MCF 10A (cell line): ENCODE results near the gene URM1. TPM values are rescaled to one million over a fixed set of nuclear protein-coding genes. Genes with fewer than 3 reads are reported as not detected.

ENCODE experiments used
- BruUV-seq: library from RNA; stranded (reverse); fragments of 400-500 nt; replicated peaks from 2 replicates; lab custom pipeline; 2021; lab: Mats Ljungman, UMichigan
- CTCF ChIA-PET: fragments of 300-600 bp; sonication (Branson Sonifier 250); formaldehyde crosslinking; extraction: SDS; loops from one replicate; lab custom pipeline; 2021; ENCODE audit warnings: antibody characterized with exemption, inconsistent platforms; lab: Yijun Ruan, JAX
- POLR2A ChIA-PET: fragments of 300-600, 350-650 bp; sonication (Branson Sonifier 250); formaldehyde crosslinking; extraction: SDS; loops from one replicate; lab custom pipeline; 2020; ENCODE audit warnings: antibody characterized with exemption, inconsistent platforms; lab: Yijun Ruan, JAX
- DNase-seq: peaks from one replicate; pipeline ENCODE4 v3.0.0-alpha.2; 2018; ENCODE audit not compliant: unreplicated experiment
- H3K27ac Mint-ChIP-seq: one replicate; pipeline ENCODE4 v1.8.0; 2022; ENCODE audit warnings: mild to moderate bottlenecking, low read depth, mixed read lengths; ENCODE audit not compliant: unreplicated experiment
- H3K27me3 Mint-ChIP-seq: one replicate; pipeline ENCODE4 v1.8.0; 2022; ENCODE audit warnings: mixed read lengths; ENCODE audit not compliant: insufficient read depth, unreplicated experiment
- H3K36me3 Mint-ChIP-seq: one replicate; pipeline ENCODE4 v1.8.0; 2022; ENCODE audit warnings: mild to moderate bottlenecking, moderate library complexity, mixed read lengths; ENCODE audit not compliant: insufficient read depth, unreplicated experiment
- H3K4me1 Mint-ChIP-seq: one replicate; pipeline ENCODE4 v1.8.0; 2022; ENCODE audit warnings: mixed read lengths; ENCODE audit not compliant: insufficient read depth, unreplicated experiment
- H3K4me3 Mint-ChIP-seq: one replicate; pipeline ENCODE4 v1.8.0; 2022; ENCODE audit warnings: mild to moderate bottlenecking, moderate library complexity, mixed read lengths; ENCODE audit not compliant: unreplicated experiment
- H3K9me3 Mint-ChIP-seq: one replicate; pipeline ENCODE4 v1.8.0; 2022; ENCODE audit warnings: mixed read lengths; ENCODE audit not compliant: unreplicated experiment
- intact Hi-C: fragments of 100-400 bp; cut with micrococcal nuclease; formaldehyde crosslinking; loops from 2 replicates; pipeline ENCODE4 v1.14.1; 2022
- total RNA-seq: library from RNA; stranded (reverse); gene quantifications from 2 replicates; pipeline ENCODE4 v1.2.3, GENCODE V29; 2022
- TF ChIP-seq, protein P1 (sequence below): fragments of 200-600 bp; IDR thresholded peaks from one replicate; pipeline ENCODE4 v1.8.0; 2022; ENCODE audit warnings: antibody characterized with exemption, mild to moderate bottlenecking; ENCODE audit not compliant: unreplicated experiment

URM1 gene
- total RNA-seq, 1 experiment from 2014 or later: 56.8 TPM

DNA sequence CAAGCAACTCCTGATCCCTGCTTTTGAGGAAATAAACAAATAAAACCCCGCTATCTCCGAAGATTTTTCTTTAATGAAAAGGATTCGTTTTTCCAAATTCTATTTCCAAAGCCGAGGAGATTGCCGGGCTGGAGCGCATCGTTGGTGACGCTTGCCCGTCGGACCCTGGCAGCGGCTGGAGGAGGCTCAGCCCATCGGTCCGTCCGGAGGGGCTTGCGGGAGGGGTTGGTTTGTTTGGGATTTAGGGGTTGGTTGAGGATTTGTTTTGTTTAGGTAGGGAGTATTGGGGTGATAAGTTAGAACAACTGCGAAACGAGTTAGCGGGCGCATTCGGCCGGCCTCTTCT, 20.8 kb downstream of the URM1 start:
- Mint-ChIP-seq H3K36me3 (peaks cover 34% of the 10 kb centered on the region), H3K27ac (no peak overlapping the region), H3K9me3 (no peaks in the 10 kb centered on the region), H3K4me3 (no peak overlapping the region), H3K4me1 (no peaks in the 10 kb centered on the region), H3K27me3 (peaks cover 5% of the 10 kb centered on the region)
- ChIA-PET CTCF (interaction anchor here (1.0 kb wide), 1 partner anchor 20 kb away, joined by 4 read pairs; no protein-coding TSS in a partner anchor), POLR2A (no interaction called here)
- intact Hi-C loops: no loop called here
- TF ChIP-seq, protein P1, sequence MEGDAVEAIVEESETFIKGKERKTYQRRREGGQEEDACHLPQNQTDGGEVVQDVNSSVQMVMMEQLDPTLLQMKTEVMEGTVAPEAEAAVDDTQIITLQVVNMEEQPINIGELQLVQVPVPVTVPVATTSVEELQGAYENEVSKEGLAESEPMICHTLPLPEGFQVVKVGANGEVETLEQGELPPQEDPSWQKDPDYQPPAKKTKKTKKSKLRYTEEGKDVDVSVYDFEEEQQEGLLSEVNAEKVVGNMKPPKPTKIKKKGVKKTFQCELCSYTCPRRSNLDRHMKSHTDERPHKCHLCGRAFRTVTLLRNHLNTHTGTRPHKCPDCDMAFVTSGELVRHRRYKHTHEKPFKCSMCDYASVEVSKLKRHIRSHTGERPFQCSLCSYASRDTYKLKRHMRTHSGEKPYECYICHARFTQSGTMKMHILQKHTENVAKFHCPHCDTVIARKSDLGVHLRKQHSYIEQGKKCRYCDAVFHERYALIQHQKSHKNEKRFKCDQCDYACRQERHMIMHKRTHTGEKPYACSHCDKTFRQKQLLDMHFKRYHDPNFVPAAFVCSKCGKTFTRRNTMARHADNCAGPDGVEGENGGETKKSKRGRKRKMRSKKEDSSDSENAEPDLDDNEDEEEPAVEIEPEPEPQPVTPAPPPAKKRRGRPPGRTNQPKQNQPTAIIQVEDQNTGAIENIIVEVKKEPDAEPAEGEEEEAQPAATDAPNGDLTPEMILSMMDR: no peak
- BruUV-seq: no TSS peak
- DNase-seq: no peak

DNA sequence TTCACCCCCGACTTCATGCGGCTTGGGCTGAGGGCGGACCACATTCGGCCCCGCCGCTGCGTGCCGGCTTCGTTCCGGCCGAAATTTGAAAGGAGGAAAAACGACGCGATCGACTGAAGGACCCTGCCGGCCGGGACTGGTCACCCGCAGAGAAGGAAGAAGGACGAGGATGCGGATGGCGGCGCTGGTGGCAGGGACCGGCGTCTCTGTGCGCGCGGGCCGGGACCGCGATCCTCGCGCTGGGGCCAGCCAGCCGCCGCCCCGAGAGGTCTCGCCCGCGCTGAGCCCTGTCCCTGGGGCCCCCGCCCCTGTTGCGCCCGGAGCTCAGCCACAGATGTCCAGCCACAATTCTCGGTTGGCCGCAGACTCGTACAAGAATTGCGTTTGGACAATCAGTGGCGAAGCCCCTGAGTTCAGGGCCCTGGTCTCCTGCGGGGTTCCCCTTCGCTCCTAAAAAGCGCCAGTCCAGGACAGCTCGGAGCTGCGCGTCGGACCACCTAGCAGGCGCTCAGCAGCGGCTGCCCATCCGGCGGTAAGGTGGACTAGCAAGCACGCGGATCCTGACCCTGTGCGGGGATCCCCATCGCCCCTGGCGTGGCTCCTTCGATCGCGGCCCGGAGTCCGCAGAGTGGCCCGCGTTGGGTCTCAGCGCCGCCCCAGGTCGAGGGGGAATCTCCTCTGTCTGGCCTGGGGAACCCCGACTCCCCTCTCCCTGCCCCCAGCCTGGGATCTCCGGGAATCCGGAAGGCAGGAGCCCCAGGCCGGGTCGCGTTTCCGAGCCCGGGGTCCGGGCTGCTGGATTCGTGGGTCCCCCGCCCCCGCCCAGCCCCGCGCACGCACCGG, 21.3 kb downstream of the URM1 start:
- Mint-ChIP-seq H3K4me3 (no peak overlapping the region), H3K27me3 (peaks cover 11% of the 10 kb centered on the region), H3K27ac (no peak overlapping the region), H3K36me3 (peaks cover 37% of the 10 kb centered on the region), H3K4me1 (no peaks in the 10 kb centered on the region), H3K9me3 (no peaks in the 10 kb centered on the region)
- TF ChIP-seq, protein P1: no peak
- CTCF ChIA-PET: interaction anchor here (1.0 to 1.5 kb wide), 2 partner anchors 21 to 27 kb away, joined by 3 to 4 read pairs; no protein-coding TSS in a partner anchor
- DNase-seq: no peak
- POLR2A ChIA-PET: no interaction called here
- no TSS peak for BruUV-seq
- intact Hi-C loops: no loop called here

DNA sequence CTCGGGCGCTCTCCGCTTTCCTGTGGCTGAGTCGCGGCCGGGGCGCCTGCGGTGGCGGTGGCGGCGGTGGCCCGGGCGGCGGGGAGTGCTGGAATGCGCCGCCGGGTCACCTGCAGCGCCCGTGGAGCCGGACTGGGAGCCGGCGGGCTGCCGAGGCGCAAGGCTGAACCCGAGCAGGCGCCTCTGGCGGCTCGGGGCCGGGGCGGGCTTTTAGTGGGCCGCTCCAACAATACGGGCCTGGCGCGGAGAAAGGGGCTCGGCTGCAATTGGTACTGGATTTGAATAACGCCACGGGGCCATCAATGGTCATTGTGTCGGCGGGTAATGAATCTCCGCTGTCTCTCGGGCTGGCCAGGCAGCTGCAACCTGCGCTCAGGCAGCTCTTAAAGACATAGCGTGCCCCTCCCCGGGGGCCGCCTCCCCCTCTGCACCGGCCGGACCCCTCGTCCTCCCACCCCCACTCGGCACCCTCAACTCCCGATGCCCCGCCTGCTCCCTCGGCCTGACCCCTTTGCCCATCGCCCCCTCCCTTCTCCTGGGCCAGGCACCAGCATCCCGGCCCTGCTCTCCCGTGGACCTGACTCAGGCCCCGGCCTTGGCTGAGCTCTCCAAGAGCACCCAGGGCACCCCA, 22.1 kb downstream of the URM1 start:
- CTCF ChIA-PET: interaction anchor here (0.6 to 1.5 kb wide), 3 partner anchors 27 to 285 kb away, joined by 3 to 4 read pairs (median 3); no protein-coding TSS in a partner anchor
- no peak for DNase-seq
- peaks cover 30% of the 10 kb centered on the region for H3K36me3 Mint-ChIP-seq
- H3K27me3 Mint-ChIP-seq: peaks cover 14% of the 10 kb centered on the region
- TF ChIP-seq, protein P1: no peak
- intact Hi-C loops: no loop called here
- H3K4me3 Mint-ChIP-seq: no peak overlapping the region
- no peak overlapping the region for H3K27ac Mint-ChIP-seq
- no TSS peak for BruUV-seq
- no peaks in the 10 kb centered on the region for H3K9me3 Mint-ChIP-seq
- no peaks in the 10 kb centered on the region for H3K4me1 Mint-ChIP-seq
- POLR2A ChIA-PET: no interaction called here

DNA sequence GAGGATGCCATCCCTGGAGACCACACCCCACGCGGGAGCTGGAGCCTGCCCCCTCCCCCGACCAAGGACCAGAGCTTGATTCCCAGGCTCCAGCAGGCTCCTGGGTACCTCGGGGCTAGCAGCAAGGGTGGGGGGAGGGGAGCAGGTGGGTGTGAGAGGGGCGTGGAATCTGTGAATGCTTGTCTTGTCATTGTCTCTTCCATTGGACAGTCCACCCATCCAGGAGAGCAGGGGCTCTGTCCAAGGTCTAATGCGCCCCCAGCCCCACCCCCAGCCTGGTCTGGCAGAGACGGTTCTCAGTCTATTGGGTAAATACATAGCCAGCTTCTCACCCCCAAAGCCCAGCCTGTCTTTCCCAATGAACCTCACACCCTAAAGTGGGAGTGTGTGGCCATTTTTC, 22.8 kb downstream of the URM1 start:
- POLR2A ChIA-PET: no interaction called here
- H3K4me1 Mint-ChIP-seq: no peaks in the 10 kb centered on the region
- TF ChIP-seq, protein P1: no peak
- no TSS peak for BruUV-seq
- peaks cover 14% of the 10 kb centered on the region for H3K27me3 Mint-ChIP-seq
- no peak for DNase-seq
- peaks cover 26% of the 10 kb centered on the region for H3K36me3 Mint-ChIP-seq
- CTCF ChIA-PET: interaction anchor here (0.6 to 1.5 kb wide), 3 partner anchors 26 to 286 kb away, joined by 3 to 4 read pairs (median 3); no protein-coding TSS in a partner anchor
- intact Hi-C loops: no loop called here
- H3K27ac Mint-ChIP-seq: no peak overlapping the region
- H3K4me3 Mint-ChIP-seq: no peak overlapping the region
- H3K9me3 Mint-ChIP-seq: no peaks in the 10 kb centered on the region
